ENCODE measurements around the gene ZNF573.

ZNF573 gene

DNA sequence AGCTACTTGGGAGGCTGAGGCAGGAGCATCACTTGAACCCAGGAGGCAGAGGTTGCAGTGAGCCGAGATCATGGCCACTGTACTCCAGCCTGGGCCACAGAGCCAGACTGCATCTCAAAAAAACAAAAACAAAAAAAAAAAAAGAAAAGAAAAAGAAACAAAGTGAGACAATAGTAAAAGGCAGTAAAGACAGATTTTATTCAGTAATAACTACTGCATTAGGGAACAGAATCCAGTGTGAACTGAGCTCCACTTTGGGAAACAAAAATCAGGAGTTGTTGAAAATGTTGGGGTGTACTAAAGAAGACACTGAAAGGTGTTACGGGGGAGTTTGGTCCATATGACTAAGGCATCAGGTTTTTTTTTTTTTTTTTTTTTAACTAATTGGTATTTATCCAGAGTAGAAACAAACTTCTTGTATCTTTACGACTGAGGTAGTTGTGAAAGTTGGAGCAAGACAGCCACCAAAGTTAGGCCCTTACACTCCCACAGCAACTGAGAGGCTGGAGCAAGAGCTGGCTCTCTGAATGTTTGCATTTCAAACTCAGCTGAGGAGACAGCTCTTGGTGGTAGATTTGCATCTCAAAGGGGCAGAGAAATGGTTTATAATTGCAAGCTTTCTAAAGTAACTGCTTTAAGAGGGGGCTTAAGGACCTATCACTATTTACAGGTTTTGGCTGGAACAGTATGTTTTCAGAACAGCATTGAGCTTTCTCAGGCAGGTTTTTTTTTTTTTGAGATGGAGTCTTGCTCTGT is 84.1 kb downstream of the ZNF573 start:
- no peak for DNase-seq (ENCODE audit: low read depth in 2 of 2)

DNA sequence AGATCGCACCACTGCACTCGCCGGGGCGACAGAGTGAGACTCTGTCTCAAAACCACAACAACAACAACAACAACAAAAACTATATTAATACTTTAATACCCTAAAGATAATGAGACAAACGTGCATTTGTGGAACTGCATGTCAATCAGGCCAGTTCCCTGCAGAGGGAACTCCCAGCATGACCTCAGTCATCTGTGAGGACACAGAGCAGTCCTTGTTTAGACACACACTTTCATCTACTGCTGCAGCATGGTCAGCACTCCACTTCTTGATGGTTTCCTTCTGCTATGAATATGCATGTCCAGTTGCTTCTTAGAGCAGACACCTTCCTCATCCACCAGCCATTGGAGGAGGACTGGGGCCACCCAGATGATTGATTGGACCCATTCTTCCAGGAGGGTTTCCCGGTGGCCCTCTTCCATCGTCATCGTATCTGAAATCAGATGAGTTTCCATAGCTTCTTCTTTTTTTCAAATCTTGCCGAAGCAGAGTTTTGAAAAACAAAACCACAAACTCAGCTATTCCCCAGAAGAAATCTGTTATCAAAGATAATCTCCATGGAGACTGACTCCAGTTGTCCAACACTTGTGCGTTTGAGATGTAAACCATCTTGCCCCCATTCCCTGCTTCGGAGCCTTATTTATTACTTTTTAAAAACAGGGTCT is 86.3 kb downstream of the ZNF573 start:
- no peak for DNase-seq (ENCODE audit: low read depth in 2 of 2)

DNA sequence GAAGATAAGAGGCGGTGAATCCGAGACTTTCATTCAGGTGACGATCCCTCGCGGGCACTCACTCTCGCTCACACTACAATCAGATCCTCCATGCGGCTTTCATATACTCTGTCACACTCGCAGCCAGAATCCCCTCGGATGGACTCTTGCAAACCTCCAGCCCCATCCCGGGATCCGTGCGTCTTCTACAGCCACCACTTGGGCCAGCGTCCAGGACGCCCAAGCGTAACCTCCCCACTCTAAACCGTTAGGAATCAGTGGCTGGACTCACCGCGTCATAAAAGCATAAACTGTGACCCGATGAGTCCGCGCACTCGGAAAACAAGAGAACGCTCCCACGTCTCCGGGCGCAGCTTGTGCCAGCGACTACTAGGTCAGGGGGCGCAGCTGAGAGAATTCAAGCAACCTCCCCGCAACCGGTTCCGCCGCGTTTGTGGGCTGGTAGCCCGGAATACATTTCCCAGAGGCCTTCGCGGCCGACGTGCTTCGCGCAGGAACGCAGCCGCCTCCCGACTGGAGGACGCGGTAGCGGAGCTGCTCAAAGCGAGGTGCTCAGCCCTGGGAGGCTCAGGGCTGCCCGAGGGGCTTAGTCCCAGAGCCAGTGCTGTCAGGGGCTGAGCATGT is 87.4 kb downstream of the ZNF573 start:
- peak; percentile 72 for DNase-seq (ENCODE audit: low read depth in 2 of 2)

Data from stimulated activated CD4-positive, alpha-beta T cell treated with anti-CD3 and anti-CD28 coated beads, Interleukin-12 subunit alpha, Interleukin-12 subunit beta, amount 100 ng/mL, for 24 hours (primary cell).